ENCODE measurements around the gene CCDC40. TPM values are rescaled to one million over a fixed set of nuclear protein-coding genes. Genes with fewer than 3 reads are reported as not detected.

The CCDC40 gene
- total and polyA plus RNA-seq, 7 donors: 1.4 to 25.8 (median 5.3) TPM; not detected in 2

DNA sequence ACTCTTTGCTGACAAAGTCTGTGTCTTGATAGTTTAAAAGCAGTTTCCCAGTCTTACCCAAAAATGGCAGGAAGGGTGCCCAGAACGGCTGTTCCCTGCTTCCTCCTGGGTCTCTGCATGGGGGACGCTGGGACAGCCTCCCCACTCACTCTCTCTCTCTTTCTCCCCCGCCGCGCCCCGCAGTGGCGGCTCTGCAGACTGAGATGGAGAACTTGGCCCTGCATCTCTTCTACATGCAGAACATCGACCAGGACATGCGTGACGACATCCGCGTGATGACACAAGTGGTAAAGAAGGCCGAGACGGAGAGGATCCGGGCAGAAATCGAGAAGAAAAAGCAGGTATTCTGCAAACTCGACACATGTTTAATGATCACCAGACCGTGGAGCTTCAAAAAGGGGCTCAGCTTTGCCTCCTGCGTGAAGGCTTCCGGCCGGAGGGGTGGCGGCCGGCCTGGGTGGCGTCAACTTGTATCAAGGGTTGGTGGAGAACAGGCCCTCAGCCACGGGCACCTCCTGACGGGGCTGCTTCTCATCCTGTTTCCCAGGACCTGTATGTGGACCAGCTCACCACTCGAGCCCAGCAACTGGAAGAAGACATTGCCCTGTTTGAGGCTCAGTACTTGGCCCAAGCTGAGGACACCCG lies 22.0 kb downstream of the CCDC40 start:
- DNase-seq: no peak
- Histone ChIP-seq H3K27ac (no peak overlapping the region), H3K36me3 (peaks cover 0 to 11% (median 3%) of the 10 kb centered on the region in 4 donors), H3K4me3 (no peak overlapping the region), H3K4me1 (peaks cover 0 to 6% (median 2%) of the 10 kb centered on the region in 4 donors), H3K27me3 (no peaks in the 10 kb centered on the region), H3K9me3 (no peaks in the 10 kb centered on the region)
- intact Hi-C loops (cut with DNase I): no loop called here
- WGBS, 2 donors: 94 to 95% methylated on average over 28 of the region's 28 CpGs
- TF ChIP-seq POLR2A (IDR thresholded peaks at IDR 0.05): no peak
- TF ChIP-seq, protein P1, sequence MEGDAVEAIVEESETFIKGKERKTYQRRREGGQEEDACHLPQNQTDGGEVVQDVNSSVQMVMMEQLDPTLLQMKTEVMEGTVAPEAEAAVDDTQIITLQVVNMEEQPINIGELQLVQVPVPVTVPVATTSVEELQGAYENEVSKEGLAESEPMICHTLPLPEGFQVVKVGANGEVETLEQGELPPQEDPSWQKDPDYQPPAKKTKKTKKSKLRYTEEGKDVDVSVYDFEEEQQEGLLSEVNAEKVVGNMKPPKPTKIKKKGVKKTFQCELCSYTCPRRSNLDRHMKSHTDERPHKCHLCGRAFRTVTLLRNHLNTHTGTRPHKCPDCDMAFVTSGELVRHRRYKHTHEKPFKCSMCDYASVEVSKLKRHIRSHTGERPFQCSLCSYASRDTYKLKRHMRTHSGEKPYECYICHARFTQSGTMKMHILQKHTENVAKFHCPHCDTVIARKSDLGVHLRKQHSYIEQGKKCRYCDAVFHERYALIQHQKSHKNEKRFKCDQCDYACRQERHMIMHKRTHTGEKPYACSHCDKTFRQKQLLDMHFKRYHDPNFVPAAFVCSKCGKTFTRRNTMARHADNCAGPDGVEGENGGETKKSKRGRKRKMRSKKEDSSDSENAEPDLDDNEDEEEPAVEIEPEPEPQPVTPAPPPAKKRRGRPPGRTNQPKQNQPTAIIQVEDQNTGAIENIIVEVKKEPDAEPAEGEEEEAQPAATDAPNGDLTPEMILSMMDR (IDR thresholded peaks at IDR 0.05): no peak
- TF ChIP-seq POLR2AphosphoS5 (IDR thresholded peaks at IDR 0.05): no peak
- no peak for TF ChIP-seq EP300 (IDR thresholded peaks at IDR 0.05)

GRCh38 chr17:80060644-80061043 lies 24.2 kb downstream of the CCDC40 start:
- Histone ChIP-seq H3K4me1 (peaks cover 0 to 9% (median 3%) of the 10 kb centered on the region in 4 donors), H3K27ac (no peak overlapping the region), H3K9me3 (no peaks in the 10 kb centered on the region), H3K36me3 (peaks cover 0 to 11% (median 3%) of the 10 kb centered on the region in 4 donors), H3K4me3 (no peak overlapping the region), H3K27me3 (no peaks in the 10 kb centered on the region)
- no peak for TF ChIP-seq POLR2AphosphoS5 (IDR thresholded peaks at IDR 0.05)
- TF ChIP-seq, protein P1 (IDR thresholded peaks at IDR 0.05): no peak
- TF ChIP-seq POLR2A (IDR thresholded peaks at IDR 0.05): no peak
- TF ChIP-seq EP300 (IDR thresholded peaks at IDR 0.05): no peak
- 67 to 82% methylated on average over 4 of the region's 4 CpGs for WGBS, 2 donors
- DNase-seq: no peak
- intact Hi-C loops (cut with DNase I): no loop called here

DNA sequence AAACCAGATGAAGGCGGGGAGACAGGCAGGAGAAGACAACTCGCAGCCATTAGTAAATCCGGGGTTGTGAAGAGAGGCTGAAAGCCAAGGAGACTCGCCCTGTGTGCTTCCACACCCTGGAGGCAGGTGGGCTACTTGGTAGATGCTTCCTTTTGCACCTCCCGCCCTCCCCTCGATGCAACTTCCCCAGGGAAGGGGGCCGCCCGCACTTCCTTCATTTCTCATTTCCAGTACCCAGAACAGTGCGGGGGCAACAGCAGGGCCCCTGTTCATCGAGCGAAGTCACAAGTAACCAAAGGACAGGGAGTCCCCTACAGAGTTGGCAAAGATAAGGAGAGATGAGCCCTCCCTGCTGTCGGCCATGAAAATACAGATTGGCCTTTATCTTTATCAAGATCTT lies 25.0 kb downstream of the CCDC40 start:
- no peak overlapping the region for H3K4me3 ChIP-seq
- 81 to 88% methylated on average over 12 of the region's 12 CpGs for WGBS, 2 donors
- H3K27ac ChIP-seq: no peak overlapping the region
- H3K27me3 ChIP-seq: no peaks in the 10 kb centered on the region
- TF ChIP-seq, protein P1 (IDR thresholded peaks at IDR 0.05): no peak
- TF ChIP-seq POLR2AphosphoS5 (IDR thresholded peaks at IDR 0.05): no peak
- intact Hi-C loops (cut with DNase I): no loop called here
- DNase-seq: no peak
- H3K4me1 ChIP-seq: peaks cover 0 to 9% (median 3%) of the 10 kb centered on the region in 4 donors
- peaks cover 0 to 11% (median 3%) of the 10 kb centered on the region in 4 donors for H3K36me3 ChIP-seq
- no peaks in the 10 kb centered on the region for H3K9me3 ChIP-seq

- peaks cover 0 to 23% (median 16%) of the 10 kb centered on the region in 4 donors for H3K4me1 ChIP-seq
- no peaks in the 10 kb centered on the region for H3K27me3 ChIP-seq
- WGBS, 2 donors: 78 to 81% methylated on average over 27 of the region's 27 CpGs
- TF ChIP-seq, protein P1 (IDR thresholded peaks at IDR 0.05): no peak
- TF ChIP-seq POLR2A (IDR thresholded peaks at IDR 0.05) (no peak), POLR2AphosphoS5 (IDR thresholded peaks at IDR 0.05) (peak in 3 of 4 donors; percentile 12 to 44 (median 22)), EP300 (IDR thresholded peaks at IDR 0.05) (peak in 1 of 4 donors; percentile 33)
- H3K36me3 ChIP-seq: no peaks in the 10 kb centered on the region
- peak; percentile 90 for DNase-seq
- H3K4me3 ChIP-seq: no peak overlapping the region
- H3K9me3 ChIP-seq: no peaks in the 10 kb centered on the region
- intact Hi-C loops (cut with DNase I): no loop called here
- H3K27ac ChIP-seq: peak overlapping the region; percentile 17 to 65 (median 58)
These were observed 27.6 kb downstream of the CCDC40 start for GRCh38 chr17:80063830-80064585.
